Body of pancreas (tissue), 4 donors: ENCODE results near the gene ESYT1.

Experiments
- POLR2A ChIP-seq, 3 donors: fragments of 450-650 bp; IDR thresholded peaks; one replicate each; pipeline ENCODE4 v1.6.1; 2016; ENCODE audit warnings: antibody characterized with exemption in 3 of 3, mild to moderate bottlenecking in 2 of 3
- TF ChIP-seq, protein P1 (sequence below), 7 experiments: fragments of 450-650 bp in 4 of 7; fragments of 200-600 bp in 3 of 7; sonication (generic) in 3 of 7; IDR thresholded peaks; one replicate each; pipeline ENCODE4 v1.5.1; 2016 to 2019; ENCODE audit warnings: antibody characterized with exemption in 7 of 7

DNA sequence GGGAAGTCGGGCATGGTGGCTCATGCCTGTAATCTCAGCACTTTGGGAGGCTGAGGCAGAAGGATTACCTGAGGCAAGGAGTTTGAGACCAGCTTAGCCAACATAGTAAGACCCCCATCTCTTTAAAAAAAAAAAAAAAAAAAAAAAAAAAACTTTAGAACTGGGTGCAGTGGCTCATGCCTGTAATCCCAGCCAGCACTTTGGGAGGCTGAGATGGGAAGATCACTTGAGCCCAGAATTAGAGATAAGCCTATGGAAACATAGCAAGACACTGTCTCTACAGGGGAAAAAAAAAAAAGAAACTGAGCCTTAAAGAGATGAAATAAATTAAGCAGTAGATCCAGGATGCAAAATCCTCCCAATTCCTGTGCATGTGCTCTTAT is 25.4 kb upstream of the ESYT1 start:
- TF ChIP-seq, protein P1, sequence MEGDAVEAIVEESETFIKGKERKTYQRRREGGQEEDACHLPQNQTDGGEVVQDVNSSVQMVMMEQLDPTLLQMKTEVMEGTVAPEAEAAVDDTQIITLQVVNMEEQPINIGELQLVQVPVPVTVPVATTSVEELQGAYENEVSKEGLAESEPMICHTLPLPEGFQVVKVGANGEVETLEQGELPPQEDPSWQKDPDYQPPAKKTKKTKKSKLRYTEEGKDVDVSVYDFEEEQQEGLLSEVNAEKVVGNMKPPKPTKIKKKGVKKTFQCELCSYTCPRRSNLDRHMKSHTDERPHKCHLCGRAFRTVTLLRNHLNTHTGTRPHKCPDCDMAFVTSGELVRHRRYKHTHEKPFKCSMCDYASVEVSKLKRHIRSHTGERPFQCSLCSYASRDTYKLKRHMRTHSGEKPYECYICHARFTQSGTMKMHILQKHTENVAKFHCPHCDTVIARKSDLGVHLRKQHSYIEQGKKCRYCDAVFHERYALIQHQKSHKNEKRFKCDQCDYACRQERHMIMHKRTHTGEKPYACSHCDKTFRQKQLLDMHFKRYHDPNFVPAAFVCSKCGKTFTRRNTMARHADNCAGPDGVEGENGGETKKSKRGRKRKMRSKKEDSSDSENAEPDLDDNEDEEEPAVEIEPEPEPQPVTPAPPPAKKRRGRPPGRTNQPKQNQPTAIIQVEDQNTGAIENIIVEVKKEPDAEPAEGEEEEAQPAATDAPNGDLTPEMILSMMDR (IDR thresholded peaks at IDR 0.05): no peak
- no peak for TF ChIP-seq POLR2A (IDR thresholded peaks at IDR 0.05)
